C4-2B (cell line): Measurements from ENCODE around the gene PNCK.
A peak's percentile ranks its signal among the peaks of the same experiment; 100 is the strongest.

Source experiments
- CTCF ChIP-seq: fragments of 450-650 bp; conservative IDR thresholded peaks from 2 replicates; pipeline ENCODE4 v1.5.1; 2017; ENCODE audit warnings: mild to moderate bottlenecking
- ZFX ChIP-seq: fragments of 450-650 bp; IDR thresholded peaks from 2 replicates; pipeline ENCODE4 v1.6.1; 2017

- TF ChIP-seq CTCF, result no peak
- 0 out of 2 replicates have a peak, but pooled peaks have one; percentile 41 for TF ChIP-seq ZFX
Measured at GRCh38 chrX:153647461-153648357, 25.9 kb downstream of the PNCK start.
